K562 (cell line): ENCODE measurements around the gene PDE6D.

Experiments
- CCAR2 ChIP-seq: fragments of 200-400 bp; formaldehyde crosslinking; IDR thresholded peaks from 2 replicates; pipeline ENCODE4 v1.6.1; 2017; ENCODE audit warnings: mild to moderate bottlenecking, low read depth, low read length
- KDM4B ChIP-seq, 2 experiments: fragments of 450-650 bp in 1 of 2; sonication (generic) in 1 of 2; IDR thresholded peaks; 2 replicates each; pipeline ENCODE4 v1.6.1; 2016 to 2017; ENCODE audit warnings: borderline replicate concordance in 2 of 2, antibody characterized with exemption in 1 of 2, low read depth in 1 of 2, mild to moderate bottlenecking in 1 of 2
- SMAD1 ChIP-seq: fragments of 150-350 bp; IDR thresholded peaks from 2 replicates; pipeline ENCODE4 v1.6.1; 2014; ENCODE audit warnings: low read length, low read depth; ENCODE audit not compliant: partially characterized antibody
- TF ChIP-seq, protein P1 (sequence below), 3 experiments: IDR thresholded peaks in 2 of 3; conservative IDR thresholded peaks in 1 of 3; 2 replicates each; pipeline ENCODE4 v1.5.1; 2011 to 2012; ENCODE audit warnings: low read length in 3 of 3, mild to moderate bottlenecking in 3 of 3, control low read depth in 2 of 3, improper control_type of control experiment in 1 of 3, inconsistent platforms in 1 of 3, low read depth in 1 of 3, mixed read lengths in 1 of 3, moderate library complexity in 1 of 3; ENCODE audit not compliant: insufficient read depth in 2 of 3

DNA sequence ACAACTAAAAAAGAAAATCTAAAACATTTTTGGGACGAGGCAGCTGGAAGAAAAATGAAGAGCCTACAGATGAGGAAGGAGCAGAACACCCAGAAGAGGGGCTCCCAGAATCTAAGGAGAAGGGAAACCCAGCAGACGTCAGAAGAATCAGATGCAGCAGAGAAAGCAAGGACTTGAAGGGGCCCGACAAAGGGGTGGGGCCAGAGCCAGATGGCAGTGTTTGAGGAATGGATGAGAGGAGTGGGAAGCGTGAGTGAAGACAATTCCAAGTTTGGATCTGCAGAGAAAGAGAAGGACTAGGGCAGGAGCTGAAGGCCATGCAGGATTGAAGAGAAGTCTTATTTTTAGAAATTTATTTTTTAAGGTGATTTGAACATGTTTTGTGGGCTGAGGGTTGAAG, 53.5 kb downstream of the PDE6D start:
- no peak for TF ChIP-seq KDM4B (IDR thresholded peaks at IDR 0.05; ENCODE audit: borderline replicate concordance in 2 of 2, low read depth in 1 of 2)
- no peak for TF ChIP-seq SMAD1
- TF ChIP-seq, protein P1, sequence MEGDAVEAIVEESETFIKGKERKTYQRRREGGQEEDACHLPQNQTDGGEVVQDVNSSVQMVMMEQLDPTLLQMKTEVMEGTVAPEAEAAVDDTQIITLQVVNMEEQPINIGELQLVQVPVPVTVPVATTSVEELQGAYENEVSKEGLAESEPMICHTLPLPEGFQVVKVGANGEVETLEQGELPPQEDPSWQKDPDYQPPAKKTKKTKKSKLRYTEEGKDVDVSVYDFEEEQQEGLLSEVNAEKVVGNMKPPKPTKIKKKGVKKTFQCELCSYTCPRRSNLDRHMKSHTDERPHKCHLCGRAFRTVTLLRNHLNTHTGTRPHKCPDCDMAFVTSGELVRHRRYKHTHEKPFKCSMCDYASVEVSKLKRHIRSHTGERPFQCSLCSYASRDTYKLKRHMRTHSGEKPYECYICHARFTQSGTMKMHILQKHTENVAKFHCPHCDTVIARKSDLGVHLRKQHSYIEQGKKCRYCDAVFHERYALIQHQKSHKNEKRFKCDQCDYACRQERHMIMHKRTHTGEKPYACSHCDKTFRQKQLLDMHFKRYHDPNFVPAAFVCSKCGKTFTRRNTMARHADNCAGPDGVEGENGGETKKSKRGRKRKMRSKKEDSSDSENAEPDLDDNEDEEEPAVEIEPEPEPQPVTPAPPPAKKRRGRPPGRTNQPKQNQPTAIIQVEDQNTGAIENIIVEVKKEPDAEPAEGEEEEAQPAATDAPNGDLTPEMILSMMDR (IDR thresholded peaks at IDR 0.05 in 2 of 3, conservative IDR thresholded peaks at IDR 0.05 in 1 of 3; ENCODE audit: insufficient read depth in 2 of 3, low read depth in 1 of 3, low read length in 3 of 3) = no peak
- TF ChIP-seq CCAR2 = no peak
